LNCAP (cell line): ENCODE results near the gene LINC01488.

Source experiments
- TF ChIP-seq, protein P1 (sequence below): fragments of 450-650 bp; IDR thresholded peaks from 2 replicates; pipeline ENCODE4 v1.5.1; 2017; ENCODE audit warnings: mild to moderate bottlenecking

LINC01488 gene

DNA sequence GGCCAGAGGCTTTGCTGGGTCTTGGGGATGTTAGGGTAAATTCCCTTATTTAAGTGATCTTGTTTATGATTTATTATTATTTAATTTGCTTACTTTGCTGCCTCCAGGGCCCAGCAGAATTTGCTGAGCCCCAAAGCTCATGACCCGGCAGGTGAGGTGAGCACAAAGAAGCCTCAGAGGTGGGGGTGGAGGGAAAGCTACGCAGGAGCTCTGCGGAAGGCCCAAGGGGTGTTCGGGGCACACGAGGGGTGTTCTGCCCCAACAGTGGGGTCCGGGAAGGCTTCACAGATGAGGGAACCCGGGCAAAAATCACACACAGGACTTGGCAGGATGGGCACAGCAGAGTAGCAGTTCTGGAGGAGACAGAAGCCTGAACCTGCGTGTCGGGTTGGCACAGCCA is 6.7 kb upstream of the LINC01488 start:
- TF ChIP-seq, protein P1, sequence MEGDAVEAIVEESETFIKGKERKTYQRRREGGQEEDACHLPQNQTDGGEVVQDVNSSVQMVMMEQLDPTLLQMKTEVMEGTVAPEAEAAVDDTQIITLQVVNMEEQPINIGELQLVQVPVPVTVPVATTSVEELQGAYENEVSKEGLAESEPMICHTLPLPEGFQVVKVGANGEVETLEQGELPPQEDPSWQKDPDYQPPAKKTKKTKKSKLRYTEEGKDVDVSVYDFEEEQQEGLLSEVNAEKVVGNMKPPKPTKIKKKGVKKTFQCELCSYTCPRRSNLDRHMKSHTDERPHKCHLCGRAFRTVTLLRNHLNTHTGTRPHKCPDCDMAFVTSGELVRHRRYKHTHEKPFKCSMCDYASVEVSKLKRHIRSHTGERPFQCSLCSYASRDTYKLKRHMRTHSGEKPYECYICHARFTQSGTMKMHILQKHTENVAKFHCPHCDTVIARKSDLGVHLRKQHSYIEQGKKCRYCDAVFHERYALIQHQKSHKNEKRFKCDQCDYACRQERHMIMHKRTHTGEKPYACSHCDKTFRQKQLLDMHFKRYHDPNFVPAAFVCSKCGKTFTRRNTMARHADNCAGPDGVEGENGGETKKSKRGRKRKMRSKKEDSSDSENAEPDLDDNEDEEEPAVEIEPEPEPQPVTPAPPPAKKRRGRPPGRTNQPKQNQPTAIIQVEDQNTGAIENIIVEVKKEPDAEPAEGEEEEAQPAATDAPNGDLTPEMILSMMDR = no peak

DNA sequence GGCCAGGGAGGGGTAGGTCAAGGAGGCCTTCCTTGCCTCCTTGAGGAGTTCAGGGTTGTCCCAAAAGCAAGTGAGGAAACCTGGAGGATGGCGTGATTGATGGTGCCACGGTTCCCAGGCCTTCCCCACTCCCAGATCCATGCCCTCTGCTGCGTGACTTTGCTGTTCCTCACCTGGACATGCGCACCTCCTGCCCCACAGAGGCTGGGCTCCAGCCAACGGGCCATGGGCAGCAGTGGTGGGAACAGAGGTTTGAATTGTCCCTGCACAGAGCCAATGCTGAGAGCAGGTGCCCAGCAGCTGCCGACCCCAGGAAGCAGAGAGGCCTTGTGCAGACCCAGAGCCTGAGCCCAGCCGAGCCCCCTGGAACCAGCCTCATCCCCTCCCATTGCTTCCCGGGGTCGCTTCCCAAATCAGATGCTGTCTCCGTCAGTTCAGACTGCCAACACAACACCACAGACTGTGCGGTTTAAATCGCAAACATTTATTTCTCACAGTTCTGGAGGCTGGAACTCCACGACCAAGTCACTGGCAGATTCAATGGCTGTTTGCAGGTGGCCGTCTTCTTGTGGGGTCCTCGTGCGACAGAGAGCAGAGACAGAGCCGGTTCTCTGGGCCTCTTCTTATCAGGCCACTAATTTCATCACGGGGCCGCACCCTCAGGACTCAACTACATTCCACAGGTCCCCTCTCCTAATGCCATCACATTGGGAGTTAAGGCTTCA is 6.2 kb upstream of the LINC01488 start:
- TF ChIP-seq, protein P1 = no peak

DNA sequence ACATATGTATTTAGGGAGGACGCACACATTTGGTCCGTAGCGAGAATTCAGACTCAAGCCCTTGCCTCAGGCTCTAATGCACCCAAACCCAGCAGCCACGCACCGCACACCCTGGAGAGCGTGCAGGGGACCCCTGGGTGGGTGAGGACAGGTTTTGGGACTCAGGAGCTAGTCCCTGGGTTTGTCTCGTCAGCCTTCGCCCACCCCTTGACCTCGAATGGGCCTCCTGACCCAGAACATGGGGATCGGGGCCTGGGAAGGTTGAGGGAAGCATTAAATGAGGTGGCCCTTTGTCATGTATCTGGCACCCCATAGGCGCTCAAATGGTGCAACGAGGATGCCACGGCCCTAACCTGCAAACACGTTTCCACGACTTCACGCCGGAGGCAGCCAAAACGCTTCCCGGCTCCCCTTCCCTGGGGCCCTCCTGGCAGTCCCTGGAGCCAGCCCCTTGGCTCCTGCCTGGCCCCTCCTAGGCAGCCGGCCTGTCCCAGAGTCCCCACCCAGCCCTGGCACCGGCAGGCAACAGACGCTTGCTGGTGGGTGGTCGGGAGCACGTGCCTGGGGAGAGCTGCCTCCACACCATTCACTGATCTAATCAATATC is 5.5 kb upstream of the LINC01488 start:
- TF ChIP-seq, protein P1 = no peak

DNA sequence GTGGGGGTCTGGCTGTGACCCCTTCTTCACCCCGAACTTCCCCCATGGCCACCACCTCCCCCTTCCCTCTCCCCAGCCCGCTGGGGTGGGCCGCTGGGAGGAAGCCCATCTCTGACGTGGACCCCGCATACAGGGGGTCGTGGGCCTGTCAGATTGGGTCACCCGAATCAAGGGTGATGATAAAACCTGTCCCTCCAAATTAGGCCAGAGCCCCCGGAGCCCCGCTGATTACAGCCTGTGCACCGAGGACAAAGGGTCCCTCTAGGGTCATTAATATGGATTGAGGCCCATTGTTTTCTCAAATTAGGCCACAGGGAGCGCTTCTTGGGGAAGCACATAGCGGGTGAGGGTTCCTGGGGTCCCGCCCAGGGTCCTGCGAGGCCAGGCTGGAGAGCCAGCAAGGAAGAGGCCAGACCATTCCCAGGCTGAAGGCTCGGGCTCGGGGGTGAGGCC is 4.9 kb upstream of the LINC01488 start:
- TF ChIP-seq, protein P1 = no peak

DNA sequence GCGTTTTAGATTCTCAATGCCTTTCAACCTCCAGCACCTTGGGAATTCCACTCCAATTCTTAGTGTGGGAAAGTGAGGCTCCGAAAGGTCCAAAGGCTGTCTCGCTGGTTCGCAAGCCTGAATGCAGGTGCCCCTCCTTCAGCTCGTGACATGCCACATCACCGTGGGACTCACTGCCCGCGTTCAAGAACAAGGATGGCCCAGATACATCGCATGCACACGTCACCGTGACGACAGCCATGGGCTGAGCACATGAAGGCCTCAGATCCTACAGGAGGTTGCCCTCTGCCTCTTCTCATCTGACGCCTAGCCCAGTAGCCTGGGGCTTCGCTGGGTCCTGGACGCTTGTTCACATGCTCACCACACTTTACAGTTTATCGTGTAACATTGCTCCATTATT is 4.4 kb upstream of the LINC01488 start:
- TF ChIP-seq, protein P1 = no peak

DNA sequence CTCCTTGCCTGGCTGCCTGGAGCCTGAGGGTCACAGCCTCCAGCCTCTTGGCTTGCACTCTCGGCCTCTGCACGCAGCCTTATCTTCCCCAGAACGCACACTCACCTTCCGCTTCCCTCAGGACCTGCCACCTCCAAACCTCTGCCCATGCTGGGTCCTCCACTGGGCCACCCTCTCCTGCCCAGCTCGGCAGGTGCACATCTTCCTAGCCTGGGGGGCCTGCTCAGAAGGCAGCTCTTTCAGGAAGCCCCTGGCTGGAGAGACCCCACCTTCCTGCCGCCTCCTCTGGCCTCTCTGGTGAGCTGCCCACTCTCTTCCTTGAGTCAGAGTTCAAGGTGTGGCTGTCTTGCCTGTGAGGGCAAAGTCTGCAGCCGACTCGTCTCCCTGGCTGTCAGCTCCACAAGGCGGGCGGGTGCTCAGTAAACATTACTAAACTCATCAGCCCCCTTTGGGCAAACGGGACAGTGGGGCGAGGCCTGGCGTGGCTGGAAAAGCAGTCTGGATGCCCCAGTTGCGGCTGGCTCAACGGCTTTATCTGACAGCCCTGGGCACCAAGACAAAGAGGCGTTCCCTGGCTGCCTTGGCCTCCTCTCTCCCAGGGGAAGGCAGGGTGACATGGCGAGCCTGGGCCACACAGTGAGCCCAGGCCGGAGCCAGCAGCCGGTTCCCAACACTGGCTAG is 1.7 kb upstream of the LINC01488 start:
- TF ChIP-seq, protein P1 = no peak

DNA sequence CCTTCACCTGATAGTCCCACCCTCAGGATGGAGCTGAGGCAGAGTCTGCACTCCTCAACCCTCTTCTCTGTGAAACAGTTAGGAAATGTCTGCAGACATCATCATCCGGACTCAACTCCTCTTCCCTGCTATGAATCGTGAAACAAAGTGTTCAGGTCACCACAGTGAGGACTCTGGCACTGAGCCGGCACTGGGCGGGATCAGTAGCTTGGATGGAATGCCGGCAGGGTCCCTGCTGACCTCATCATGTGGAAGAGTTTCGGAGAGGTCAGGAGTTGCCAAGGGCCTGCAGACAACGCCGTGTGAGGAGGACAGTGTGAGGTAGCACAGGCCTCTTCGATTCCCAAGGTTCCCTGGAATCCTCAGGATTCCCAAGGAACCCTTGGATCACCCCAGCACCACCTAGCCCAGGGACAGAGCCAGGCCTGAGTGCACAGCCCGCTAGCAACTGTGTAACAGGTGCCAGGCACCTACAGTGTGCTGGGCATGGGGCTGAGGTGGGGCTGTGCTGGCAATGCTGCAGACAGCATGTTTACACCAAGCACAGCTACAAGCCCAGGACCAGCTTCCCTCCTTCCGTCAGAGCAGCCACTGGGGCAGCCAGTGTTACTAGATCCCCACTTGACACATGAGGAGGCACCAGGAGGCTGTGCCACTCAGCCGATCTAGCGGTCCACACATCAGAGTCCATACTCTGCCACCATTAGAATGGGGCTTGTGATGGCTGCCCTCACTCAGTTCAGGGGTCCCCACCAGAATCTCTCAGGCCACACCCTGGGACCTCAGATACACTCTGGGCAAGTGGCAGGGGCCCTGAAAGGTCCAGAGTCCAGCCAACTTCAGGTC is 693 bp upstream of the LINC01488 start:
- TF ChIP-seq, protein P1 = no peak
